Stimulated activated CD4-positive, alpha-beta T cell treated with anti-CD3 and anti-CD28 coated beads, Interleukin-1b, Interleukin-23, amount 100 ng/mL, for 4 hours (primary cell): ENCODE data around the gene ZFR2.
A peak's percentile ranks its signal among the peaks of the same experiment; 100 is the strongest.
"Not testable (repeated sequence)": the region's sequence is repeated elsewhere in the genome, so short reads cannot be mapped to it uniquely, and the experiment has no call there.

Experiments used
- DNase-seq, 2 donors: peaks; one replicate each; pipeline ENCODE4 v3.0.0-alpha.2; 2020; ENCODE audit warnings: low read depth in 2 of 2

Gene ZFR2

GRCh38 chr19:3771000-3771905, 97.6 kb downstream of the ZFR2 start:
- DNase-seq = no peak

GRCh38 chr19:3770136-3770999, 98.5 kb downstream of the ZFR2 start:
- DNase-seq = no peak

- DNase-seq = no peak
These were observed 99.3 kb downstream of the ZFR2 start for GRCh38 chr19:3769494-3769893.

- no peak for DNase-seq
These were observed 100.1 kb downstream of the ZFR2 start for GRCh38 chr19:3768748-3769099.

- DNase-seq = no peak
These were observed 100.7 kb downstream of the ZFR2 start for GRCh38 chr19:3768015-3768747.

GRCh38 chr19:3767050-3767449, 101.8 kb downstream of the ZFR2 start:
- no peak for DNase-seq

- no peak for DNase-seq
These were observed 102.3 kb downstream of the ZFR2 start for GRCh38 chr19:3766520-3766919.

GRCh38 chr19:3765757-3766156, 103.1 kb downstream of the ZFR2 start:
- DNase-seq = not testable (repeated sequence)

- no peak for DNase-seq
These were observed 103.7 kb downstream of the ZFR2 start for GRCh38 chr19:3765121-3765520.

- DNase-seq = peak; percentile 98 to 99
These were observed 106.1 kb downstream of the ZFR2 start, which contains the start of gene MRPL54 for GRCh38 chr19:3762501-3763459. MRPL54 (plus strand) TSS chr19:3762682; CDS start chr19:3762701, 19 bp downstream.

GRCh38 chr19:3762130-3762473, 106.7 kb downstream of the ZFR2 start:
- DNase-seq = no peak

- DNase-seq = peak; percentile 96 to 97
These were observed 107.3 kb downstream of the ZFR2 start, which contains the start of gene APBA3 for GRCh38 chr19:3761382-3762129. APBA3 (minus strand) TSS chr19:3761692; CDS start chr19:3760264, 1,428 bp downstream.

- no peak for DNase-seq
These were observed 107.9 kb downstream of the ZFR2 start for GRCh38 chr19:3760871-3761361.

GRCh38 chr19:3759482-3760254, 109.2 kb downstream of the ZFR2 start:
- no peak for DNase-seq

GRCh38 chr19:3758297-3758696, 110.5 kb downstream of the ZFR2 start:
- not testable (repeated sequence) for DNase-seq

GRCh38 chr19:3757705-3758104, 111.1 kb downstream of the ZFR2 start:
- not testable (repeated sequence) for DNase-seq
